ENCODE data around the gene GKAP1. TPM values are rescaled to one million over a fixed set of nuclear protein-coding genes. Genes with fewer than 3 reads are reported as not detected.
"Not testable (repeated sequence)": the region's sequence is repeated elsewhere in the genome, so short reads cannot be mapped to it uniquely, and the experiment has no call there.

GKAP1 gene
- polyA plus RNA-seq (0.08 to 0.62 TPM (median 0.18 TPM) in 3 replicates), polyA minus RNA-seq (not detected in 3 replicates)
- 0.96 TPM for polyA plus RNA-seq (2011; ENCODE audit: low read depth)
- 0.17 and 0.28 TPM in 2 replicates for polyA plus RNA-seq (2011; cell fraction: cytosol; rRNA removed)
- 0.17 and 0.42 TPM in 2 replicates for polyA plus RNA-seq (2011; cell fraction: nucleus; rRNA removed)
- 0.13 and 0.65 TPM in 2 replicates for polyA plus RNA-seq (2012; ENCODE audit: low replicate concordance)
- not detected for polyA minus RNA-seq (2011; cell fraction: cytosol; rRNA and poly(A)+ RNA removed)
- not detected in 2 replicates for polyA minus RNA-seq (2011; cell fraction: nucleus; rRNA and poly(A)+ RNA removed)

- H3K9me3 ChIP-seq (ENCODE audit: control insufficient read depth, low read depth, low read length); DNase-seq (ENCODE audit: low read depth, low spot score); H3K36me3 ChIP-seq (ENCODE audit: control insufficient read depth in 2 of 2, extremely low read depth in 1 of 2, insufficient read depth in 2 of 2, low read length in 2 of 2); dilution Hi-C loops (cut with MboI; ENCODE audit: extremely low pct_ligation_motif_present, low sequenced_read_pairs); H3K4me1 ChIP-seq (ENCODE audit: control insufficient read depth, extremely low read depth, insufficient read depth, low read length); H4K20me1 ChIP-seq (ENCODE audit: control insufficient read depth, extremely low read depth, insufficient read depth, low read length); H3K79me2 ChIP-seq (ENCODE audit: control insufficient read depth, insufficient read depth, low read length); FAIRE-seq; H3K27me3 ChIP-seq (ENCODE audit: control insufficient read depth, extremely low read depth, insufficient read depth, low read length); H3K27ac ChIP-seq (ENCODE audit: control insufficient read depth, insufficient read depth, low read length); H3K9me1 ChIP-seq (ENCODE audit: control insufficient read depth, extremely low read depth, insufficient read depth, low read length): not testable (repeated sequence)
- H2AFZ ChIP-seq (ENCODE audit: control insufficient read depth, low read length) = peak within 1 kb of the TSS; percentile 30
- H3K4me3 ChIP-seq (ENCODE audit: control insufficient read depth in 2 of 3, extremely low read depth in 1 of 3, insufficient read depth in 2 of 3, low read depth in 1 of 3, low read length in 3 of 3) = peak within 1 kb of the TSS; percentile 41 to 57 (median 57)
- H3K4me2 ChIP-seq (ENCODE audit: control insufficient read depth, extremely low read depth, insufficient read depth, low read depth, low read length) = peak within 1 kb of the TSS; percentile 64
- TF ChIP-seq, protein P1, sequence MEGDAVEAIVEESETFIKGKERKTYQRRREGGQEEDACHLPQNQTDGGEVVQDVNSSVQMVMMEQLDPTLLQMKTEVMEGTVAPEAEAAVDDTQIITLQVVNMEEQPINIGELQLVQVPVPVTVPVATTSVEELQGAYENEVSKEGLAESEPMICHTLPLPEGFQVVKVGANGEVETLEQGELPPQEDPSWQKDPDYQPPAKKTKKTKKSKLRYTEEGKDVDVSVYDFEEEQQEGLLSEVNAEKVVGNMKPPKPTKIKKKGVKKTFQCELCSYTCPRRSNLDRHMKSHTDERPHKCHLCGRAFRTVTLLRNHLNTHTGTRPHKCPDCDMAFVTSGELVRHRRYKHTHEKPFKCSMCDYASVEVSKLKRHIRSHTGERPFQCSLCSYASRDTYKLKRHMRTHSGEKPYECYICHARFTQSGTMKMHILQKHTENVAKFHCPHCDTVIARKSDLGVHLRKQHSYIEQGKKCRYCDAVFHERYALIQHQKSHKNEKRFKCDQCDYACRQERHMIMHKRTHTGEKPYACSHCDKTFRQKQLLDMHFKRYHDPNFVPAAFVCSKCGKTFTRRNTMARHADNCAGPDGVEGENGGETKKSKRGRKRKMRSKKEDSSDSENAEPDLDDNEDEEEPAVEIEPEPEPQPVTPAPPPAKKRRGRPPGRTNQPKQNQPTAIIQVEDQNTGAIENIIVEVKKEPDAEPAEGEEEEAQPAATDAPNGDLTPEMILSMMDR (optimal IDR thresholded peaks at IDR 0.05 in 1 of 3, IDR thresholded peaks at IDR 0.05 in 1 of 3, conservative IDR thresholded peaks at IDR 0.05 in 1 of 3; ENCODE audit: extremely low read depth in 1 of 3, insufficient read depth in 2 of 3, low read length in 3 of 3) = peak in 1 of 3 experiments; percentile 5
- peak within 1 kb of the TSS; percentile 15 for H3K9ac ChIP-seq (ENCODE audit: control insufficient read depth, extremely low read depth, insufficient read depth, low read length)
Observed at GRCh38 chr9:83817356-83818278, at the start of gene GKAP1. Gene GKAP1, minus strand, starts transcription at chr9:83817769. Its CDS starts 11,252 bp downstream, at chr9:83806517.

GRCh38 chr9:83849895-83850294, 32.3 kb upstream of the GKAP1 start:
- H3K4me1 ChIP-seq (ENCODE audit: control insufficient read depth, extremely low read depth, insufficient read depth, low read length); DNase-seq (ENCODE audit: low read depth, low spot score); H4K20me1 ChIP-seq (ENCODE audit: control insufficient read depth, extremely low read depth, insufficient read depth, low read length); H3K36me3 ChIP-seq (ENCODE audit: control insufficient read depth in 2 of 2, extremely low read depth in 1 of 2, insufficient read depth in 2 of 2, low read length in 2 of 2); H3K27ac ChIP-seq (ENCODE audit: control insufficient read depth, insufficient read depth, low read length); H3K4me3 ChIP-seq (ENCODE audit: control insufficient read depth in 2 of 3, extremely low read depth in 1 of 3, insufficient read depth in 2 of 3, low read depth in 1 of 3, low read length in 3 of 3); H3K9me1 ChIP-seq (ENCODE audit: control insufficient read depth, extremely low read depth, insufficient read depth, low read length); H3K9me3 ChIP-seq (ENCODE audit: control insufficient read depth, low read depth, low read length); FAIRE-seq; H3K79me2 ChIP-seq (ENCODE audit: control insufficient read depth, insufficient read depth, low read length); H2AFZ ChIP-seq (ENCODE audit: control insufficient read depth, low read length); H3K27me3 ChIP-seq (ENCODE audit: control insufficient read depth, extremely low read depth, insufficient read depth, low read length); H3K9ac ChIP-seq (ENCODE audit: control insufficient read depth, extremely low read depth, insufficient read depth, low read length); dilution Hi-C loops (cut with MboI; ENCODE audit: extremely low pct_ligation_motif_present, low sequenced_read_pairs); H3K4me2 ChIP-seq (ENCODE audit: control insufficient read depth, extremely low read depth, insufficient read depth, low read depth, low read length): not testable (repeated sequence)

DNA sequence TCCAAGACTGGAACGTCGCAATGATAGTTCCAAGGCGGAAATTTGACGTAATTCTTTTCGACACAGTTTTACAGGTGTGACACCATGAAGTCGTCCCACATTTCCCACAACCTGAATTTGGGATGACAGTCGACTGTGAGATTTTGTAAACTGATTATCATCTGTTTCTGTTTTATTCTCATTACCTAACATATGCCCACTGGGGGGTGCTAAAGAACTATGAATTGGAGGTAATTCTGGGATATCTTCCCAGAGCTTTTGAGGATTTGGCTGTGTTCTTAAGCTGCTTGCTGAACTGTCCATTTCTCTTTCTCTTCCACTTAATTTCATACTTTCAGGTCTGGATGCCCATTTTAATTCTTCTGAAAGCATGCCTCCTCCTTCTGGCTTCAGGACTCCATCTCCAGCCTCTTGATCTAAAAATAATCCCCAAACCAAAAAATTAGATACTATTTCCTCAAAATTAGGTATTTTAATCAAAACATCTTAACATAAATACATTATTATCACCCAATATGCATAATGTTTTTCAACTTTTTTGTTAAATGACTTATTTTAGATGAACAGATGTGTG, 19.6 kb upstream of the GKAP1 start:
- H3K27ac ChIP-seq (ENCODE audit: control insufficient read depth, insufficient read depth, low read length); H3K36me3 ChIP-seq (ENCODE audit: control insufficient read depth in 2 of 2, extremely low read depth in 1 of 2, insufficient read depth in 2 of 2, low read length in 2 of 2); H3K9me3 ChIP-seq (ENCODE audit: control insufficient read depth, low read depth, low read length); dilution Hi-C loops (cut with MboI; ENCODE audit: extremely low pct_ligation_motif_present, low sequenced_read_pairs); H3K27me3 ChIP-seq (ENCODE audit: control insufficient read depth, extremely low read depth, insufficient read depth, low read length); H3K9ac ChIP-seq (ENCODE audit: control insufficient read depth, extremely low read depth, insufficient read depth, low read length); H3K4me1 ChIP-seq (ENCODE audit: control insufficient read depth, extremely low read depth, insufficient read depth, low read length); H4K20me1 ChIP-seq (ENCODE audit: control insufficient read depth, extremely low read depth, insufficient read depth, low read length); H3K4me3 ChIP-seq (ENCODE audit: control insufficient read depth in 2 of 3, extremely low read depth in 1 of 3, insufficient read depth in 2 of 3, low read depth in 1 of 3, low read length in 3 of 3); H3K4me2 ChIP-seq (ENCODE audit: control insufficient read depth, extremely low read depth, insufficient read depth, low read depth, low read length); DNase-seq (ENCODE audit: low read depth, low spot score); H3K9me1 ChIP-seq (ENCODE audit: control insufficient read depth, extremely low read depth, insufficient read depth, low read length); H3K79me2 ChIP-seq (ENCODE audit: control insufficient read depth, insufficient read depth, low read length); H2AFZ ChIP-seq (ENCODE audit: control insufficient read depth, low read length): not testable (repeated sequence)
- FAIRE-seq = peak; percentile 99

- H2AFZ ChIP-seq (ENCODE audit: control insufficient read depth, low read length); FAIRE-seq; H3K9me3 ChIP-seq (ENCODE audit: control insufficient read depth, low read depth, low read length); H3K9ac ChIP-seq (ENCODE audit: control insufficient read depth, extremely low read depth, insufficient read depth, low read length); H3K9me1 ChIP-seq (ENCODE audit: control insufficient read depth, extremely low read depth, insufficient read depth, low read length); H3K27ac ChIP-seq (ENCODE audit: control insufficient read depth, insufficient read depth, low read length); H3K4me1 ChIP-seq (ENCODE audit: control insufficient read depth, extremely low read depth, insufficient read depth, low read length); H3K36me3 ChIP-seq (ENCODE audit: control insufficient read depth in 2 of 2, extremely low read depth in 1 of 2, insufficient read depth in 2 of 2, low read length in 2 of 2); DNase-seq (ENCODE audit: low read depth, low spot score); H3K4me3 ChIP-seq (ENCODE audit: control insufficient read depth in 2 of 3, extremely low read depth in 1 of 3, insufficient read depth in 2 of 3, low read depth in 1 of 3, low read length in 3 of 3); dilution Hi-C loops (cut with MboI; ENCODE audit: extremely low pct_ligation_motif_present, low sequenced_read_pairs); H3K27me3 ChIP-seq (ENCODE audit: control insufficient read depth, extremely low read depth, insufficient read depth, low read length); H3K79me2 ChIP-seq (ENCODE audit: control insufficient read depth, insufficient read depth, low read length); H3K4me2 ChIP-seq (ENCODE audit: control insufficient read depth, extremely low read depth, insufficient read depth, low read depth, low read length); H4K20me1 ChIP-seq (ENCODE audit: control insufficient read depth, extremely low read depth, insufficient read depth, low read length): not testable (repeated sequence)
Observed at GRCh38 chr9:83830426-83831071, 13.0 kb upstream of the GKAP1 start.
